ENCODE data around the gene WDR88. TPM values are rescaled to one million over a fixed set of nuclear protein-coding genes. Genes with fewer than 3 reads are reported as not detected.
"Not testable (repeated sequence)": the region's sequence is repeated elsewhere in the genome, so short reads cannot be mapped to it uniquely, and the experiment has no call there.

The WDR88 gene
- total and polyA plus RNA-seq, 4 donors = 0.08 TPM; not detected in 2

- Histone ChIP-seq H3K9ac (ENCODE audit: low read depth in 1 of 2, low read length in 2 of 2) (no peak overlapping the region), H3K4me3 (ENCODE audit: low read depth in 1 of 3, low read length in 3 of 3) (no peak overlapping the region), H3K4me1 (ENCODE audit: control insufficient read depth in 4 of 4, insufficient read depth in 4 of 4, low read length in 3 of 4) (peaks cover 0 to 9% (median 5%) of the 10 kb centered on the region in 4 donors), H3K9me3 (ENCODE audit: control insufficient read depth in 4 of 4, low read length in 3 of 4) (no peaks in the 10 kb centered on the region), H3K27ac (ENCODE audit: low read depth in 1 of 2, low read length in 2 of 2) (no peak overlapping the region), H3K36me3 (ENCODE audit: control insufficient read depth in 4 of 4, insufficient read depth in 3 of 4, low read depth in 1 of 4, low read length in 3 of 4) (no peaks in the 10 kb centered on the region), H3K27me3 (ENCODE audit: control insufficient read depth in 4 of 4, insufficient read depth in 4 of 4, low read length in 3 of 4) (peaks cover 0 to 3% (median under 1%) of the 10 kb centered on the region in 4 donors)
- no peak for DNase-seq (ENCODE audit: low spot score)
- TF ChIP-seq, protein P1, sequence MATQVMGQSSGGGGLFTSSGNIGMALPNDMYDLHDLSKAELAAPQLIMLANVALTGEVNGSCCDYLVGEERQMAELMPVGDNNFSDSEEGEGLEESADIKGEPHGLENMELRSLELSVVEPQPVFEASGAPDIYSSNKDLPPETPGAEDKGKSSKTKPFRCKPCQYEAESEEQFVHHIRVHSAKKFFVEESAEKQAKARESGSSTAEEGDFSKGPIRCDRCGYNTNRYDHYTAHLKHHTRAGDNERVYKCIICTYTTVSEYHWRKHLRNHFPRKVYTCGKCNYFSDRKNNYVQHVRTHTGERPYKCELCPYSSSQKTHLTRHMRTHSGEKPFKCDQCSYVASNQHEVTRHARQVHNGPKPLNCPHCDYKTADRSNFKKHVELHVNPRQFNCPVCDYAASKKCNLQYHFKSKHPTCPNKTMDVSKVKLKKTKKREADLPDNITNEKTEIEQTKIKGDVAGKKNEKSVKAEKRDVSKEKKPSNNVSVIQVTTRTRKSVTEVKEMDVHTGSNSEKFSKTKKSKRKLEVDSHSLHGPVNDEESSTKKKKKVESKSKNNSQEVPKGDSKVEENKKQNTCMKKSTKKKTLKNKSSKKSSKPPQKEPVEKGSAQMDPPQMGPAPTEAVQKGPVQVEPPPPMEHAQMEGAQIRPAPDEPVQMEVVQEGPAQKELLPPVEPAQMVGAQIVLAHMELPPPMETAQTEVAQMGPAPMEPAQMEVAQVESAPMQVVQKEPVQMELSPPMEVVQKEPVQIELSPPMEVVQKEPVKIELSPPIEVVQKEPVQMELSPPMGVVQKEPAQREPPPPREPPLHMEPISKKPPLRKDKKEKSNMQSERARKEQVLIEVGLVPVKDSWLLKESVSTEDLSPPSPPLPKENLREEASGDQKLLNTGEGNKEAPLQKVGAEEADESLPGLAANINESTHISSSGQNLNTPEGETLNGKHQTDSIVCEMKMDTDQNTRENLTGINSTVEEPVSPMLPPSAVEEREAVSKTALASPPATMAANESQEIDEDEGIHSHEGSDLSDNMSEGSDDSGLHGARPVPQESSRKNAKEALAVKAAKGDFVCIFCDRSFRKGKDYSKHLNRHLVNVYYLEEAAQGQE (IDR thresholded peaks at IDR 0.05) = no peak
- no peak for TF ChIP-seq JUND (IDR thresholded peaks at IDR 0.05)
- TF ChIP-seq NR2F2 (IDR thresholded peaks at IDR 0.05) = no peak
- TF ChIP-seq HNF4A (conservative IDR thresholded peaks at IDR 0.05) = no peak
- no peak for TF ChIP-seq TAF1 (conservative IDR thresholded peaks at IDR 0.05)
- no peak for TF ChIP-seq GABPA (IDR thresholded peaks at IDR 0.05 in 1 of 2, conservative IDR thresholded peaks at IDR 0.05 in 1 of 2)
- no peak for TF ChIP-seq FOXA1 (IDR thresholded peaks at IDR 0.05)
- TF ChIP-seq, protein P2, sequence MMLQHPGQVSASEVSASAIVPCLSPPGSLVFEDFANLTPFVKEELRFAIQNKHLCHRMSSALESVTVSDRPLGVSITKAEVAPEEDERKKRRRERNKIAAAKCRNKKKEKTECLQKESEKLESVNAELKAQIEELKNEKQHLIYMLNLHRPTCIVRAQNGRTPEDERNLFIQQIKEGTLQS (IDR thresholded peaks at IDR 0.05) = no peak
- TF ChIP-seq SP1 (IDR thresholded peaks at IDR 0.05) = no peak
- 86% methylated on average over 6 of the region's 6 CpGs for WGBS
Measured at GRCh38 chr19:33221638-33222037, 89.7 kb downstream of the WDR88 start.

- not testable (repeated sequence) for H3K9me3 ChIP-seq (ENCODE audit: control insufficient read depth in 4 of 4, low read length in 3 of 4); H3K27me3 ChIP-seq (ENCODE audit: control insufficient read depth in 4 of 4, insufficient read depth in 4 of 4, low read length in 3 of 4); H3K27ac ChIP-seq (ENCODE audit: low read depth in 1 of 2, low read length in 2 of 2); H3K36me3 ChIP-seq (ENCODE audit: control insufficient read depth in 4 of 4, insufficient read depth in 3 of 4, low read depth in 1 of 4, low read length in 3 of 4); DNase-seq (ENCODE audit: low spot score); H3K9ac ChIP-seq (ENCODE audit: low read depth in 1 of 2, low read length in 2 of 2); H3K4me3 ChIP-seq (ENCODE audit: low read depth in 1 of 3, low read length in 3 of 3); H3K4me1 ChIP-seq (ENCODE audit: control insufficient read depth in 4 of 4, insufficient read depth in 4 of 4, low read length in 3 of 4)
- WGBS = 96% methylated on average over 2 of the region's 2 CpGs
Measured at GRCh38 chr19:33222255-33222654, 90.3 kb downstream of the WDR88 start.

- H3K4me1 ChIP-seq (ENCODE audit: control insufficient read depth in 4 of 4, insufficient read depth in 4 of 4, low read length in 3 of 4) = peaks cover 0 to 9% (median 5%) of the 10 kb centered on the region in 4 donors
- no peak overlapping the region for H3K27ac ChIP-seq (ENCODE audit: low read depth in 1 of 2, low read length in 2 of 2)
- DNase-seq (ENCODE audit: low spot score) = no peak
- H3K9me3 ChIP-seq (ENCODE audit: control insufficient read depth in 4 of 4, low read length in 3 of 4) = peaks cover 4 to 25% (median 10%) of the 10 kb centered on the region in 4 donors
- TF ChIP-seq CTCF (IDR thresholded peaks at IDR 0.05; ENCODE audit: low read depth, low read length, missing input control) (no peak), RAD21 (IDR thresholded peaks at IDR 0.05) (no peak), NR2F2 (IDR thresholded peaks at IDR 0.05) (no peak), JUND (IDR thresholded peaks at IDR 0.05) (no peak), FOXA2 (IDR thresholded peaks at IDR 0.05) (no peak)
- TF ChIP-seq, protein P1 (IDR thresholded peaks at IDR 0.05) = no peak
- H3K27me3 ChIP-seq (ENCODE audit: control insufficient read depth in 4 of 4, insufficient read depth in 4 of 4, low read length in 3 of 4) = peaks cover 0 to 6% (median 2%) of the 10 kb centered on the region in 4 donors
- WGBS = 67% methylated on average over 18 of the region's 18 CpGs
- peak overlapping the region in 1 of 3 donors; percentile 20 for H3K4me3 ChIP-seq (ENCODE audit: low read depth in 1 of 3, low read length in 3 of 3)
- no peak overlapping the region for H3K9ac ChIP-seq (ENCODE audit: low read depth in 1 of 2, low read length in 2 of 2)
- no peaks in the 10 kb centered on the region for H3K36me3 ChIP-seq (ENCODE audit: control insufficient read depth in 4 of 4, insufficient read depth in 3 of 4, low read depth in 1 of 4, low read length in 3 of 4)
Measured at GRCh38 chr19:33224694-33225457, 93.0 kb downstream of the WDR88 start.
